Brain microvascular endothelial cell (primary cell): ENCODE measurements around the gene RHOA.

Experiments used
- DNase-seq: peaks from one replicate; pipeline ENCODE4 v3.0.0-alpha.2; 2020
- H3K27ac ChIP-seq: fragments of 250-450 bp; sonication (Bioruptor Pico); 2 replicates; pipeline ENCODE4 v1.5.1; 2020; ENCODE audit warnings: mild to moderate bottlenecking, moderate library complexity
- H3K27me3 ChIP-seq: fragments of 250-450 bp; sonication (Bioruptor Pico); replicated peaks from 2 replicates; pipeline ENCODE4 v1.5.1; 2020; ENCODE audit warnings: mild to moderate bottlenecking
- H3K36me3 ChIP-seq: fragments of 250-450 bp; sonication (Bioruptor Pico); replicated peaks from 2 replicates; pipeline ENCODE4 v1.5.1; 2020; ENCODE audit warnings: mild to moderate bottlenecking
- H3K4me3 ChIP-seq: 2 replicates; pipeline ENCODE4 v1.5.1; 2011; ENCODE audit warnings: low read depth, mild to moderate bottlenecking, control low read depth, low read length, moderate library complexity
- in situ Hi-C: cut with HindIII; loops from 2 replicates; pipeline ENCODE4 v1.10.0; 2017; ENCODE audit warnings: low sequenced_read_pairs, low pct_ligation_motif_present
- TF ChIP-seq, protein P1 (sequence below): IDR thresholded peaks from 2 replicates; pipeline ENCODE4 v1.5.1; 2011; ENCODE audit warnings: low read depth, mild to moderate bottlenecking, moderate library complexity, low read length, control low read depth, inconsistent platforms; ENCODE audit errors: missing control alignments

Gene RHOA

DNA sequence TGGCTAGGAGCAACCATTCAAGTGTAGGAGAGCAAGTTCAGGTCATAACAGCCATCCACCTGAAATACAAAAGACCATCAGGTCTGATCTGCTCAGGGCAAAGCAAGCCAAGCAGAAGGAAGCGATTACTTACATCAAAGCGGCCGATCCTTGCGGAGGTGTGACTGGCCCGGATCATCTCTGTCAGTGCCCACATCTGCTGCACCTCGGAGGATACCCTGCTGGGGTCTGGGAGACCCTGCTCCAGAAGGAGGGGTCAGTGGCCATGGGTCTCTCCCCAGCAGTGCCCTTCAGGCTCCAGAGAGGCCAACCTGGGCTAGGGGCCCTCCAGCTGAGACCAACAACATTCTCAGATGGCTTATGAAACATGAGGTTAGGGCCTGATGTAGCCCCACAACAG, 13.0 kb upstream of the RHOA start:
- no peaks in the 10 kb centered on the region for H3K27me3 ChIP-seq
- H3K4me3 ChIP-seq = no peak overlapping the region
- in situ Hi-C loops = no loop called here
- no peak for DNase-seq
- H3K36me3 ChIP-seq = peaks cover 4% of the 10 kb centered on the region
- TF ChIP-seq, protein P1, sequence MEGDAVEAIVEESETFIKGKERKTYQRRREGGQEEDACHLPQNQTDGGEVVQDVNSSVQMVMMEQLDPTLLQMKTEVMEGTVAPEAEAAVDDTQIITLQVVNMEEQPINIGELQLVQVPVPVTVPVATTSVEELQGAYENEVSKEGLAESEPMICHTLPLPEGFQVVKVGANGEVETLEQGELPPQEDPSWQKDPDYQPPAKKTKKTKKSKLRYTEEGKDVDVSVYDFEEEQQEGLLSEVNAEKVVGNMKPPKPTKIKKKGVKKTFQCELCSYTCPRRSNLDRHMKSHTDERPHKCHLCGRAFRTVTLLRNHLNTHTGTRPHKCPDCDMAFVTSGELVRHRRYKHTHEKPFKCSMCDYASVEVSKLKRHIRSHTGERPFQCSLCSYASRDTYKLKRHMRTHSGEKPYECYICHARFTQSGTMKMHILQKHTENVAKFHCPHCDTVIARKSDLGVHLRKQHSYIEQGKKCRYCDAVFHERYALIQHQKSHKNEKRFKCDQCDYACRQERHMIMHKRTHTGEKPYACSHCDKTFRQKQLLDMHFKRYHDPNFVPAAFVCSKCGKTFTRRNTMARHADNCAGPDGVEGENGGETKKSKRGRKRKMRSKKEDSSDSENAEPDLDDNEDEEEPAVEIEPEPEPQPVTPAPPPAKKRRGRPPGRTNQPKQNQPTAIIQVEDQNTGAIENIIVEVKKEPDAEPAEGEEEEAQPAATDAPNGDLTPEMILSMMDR = no peak
- H3K27ac ChIP-seq = no peak overlapping the region

DNA sequence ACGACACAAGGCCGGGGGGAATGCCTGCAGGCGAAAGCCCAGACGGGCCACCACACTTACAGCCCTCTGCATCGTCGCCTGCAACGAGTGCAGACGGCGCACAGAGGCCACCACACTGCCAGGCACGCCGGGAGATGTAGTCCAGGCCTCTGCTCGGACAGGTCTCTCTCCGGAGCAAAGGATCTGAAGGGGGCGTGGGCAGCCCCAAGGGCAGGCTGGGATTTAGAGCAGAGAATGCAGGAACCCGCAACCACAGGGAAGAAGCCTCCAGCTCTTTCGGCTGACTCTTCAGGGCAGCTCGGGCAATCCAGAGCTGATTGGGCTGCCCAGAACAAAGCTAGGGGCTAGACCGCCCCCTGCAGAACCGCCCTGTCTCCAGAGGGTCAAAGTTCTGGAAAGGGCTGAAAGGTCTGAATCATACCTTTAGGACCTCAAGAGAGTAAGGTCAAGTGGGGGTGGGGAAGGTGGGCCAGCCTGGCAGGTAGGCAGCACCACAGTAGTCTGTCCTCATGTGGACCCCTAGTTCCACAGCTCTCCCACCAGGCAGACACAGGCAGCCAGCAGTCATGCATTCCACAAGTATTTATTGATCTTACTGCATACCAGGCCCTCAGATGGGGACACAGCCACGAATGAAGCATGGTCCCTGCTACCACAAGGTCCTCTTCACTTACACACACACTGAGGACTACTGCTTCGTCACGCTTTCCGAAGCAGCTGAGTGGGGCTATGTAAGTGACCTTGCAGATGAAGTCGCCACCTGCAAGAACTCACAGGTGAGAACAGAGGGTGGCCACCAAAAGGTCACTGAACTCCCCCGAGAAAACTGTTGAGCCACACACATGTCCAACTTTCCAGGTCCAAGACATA, 10.8 kb upstream of the RHOA start, which contains the start of gene AMT:
AMT (minus strand) TSS at position 95 of the 870 bp plus-strand sequence; CDS start at position 72, 23 bp downstream.
- H3K27ac ChIP-seq = peak within 1 kb of the TSS; percentile 67
- peaks cover 4% of the 10 kb centered on the region for H3K36me3 ChIP-seq
- no peaks in the 10 kb centered on the region for H3K27me3 ChIP-seq
- TF ChIP-seq, protein P1 = no peak
- in situ Hi-C loops = no loop called here
- peak within 1 kb of the TSS; percentile 17 for H3K4me3 ChIP-seq
- DNase-seq = no peak

DNA sequence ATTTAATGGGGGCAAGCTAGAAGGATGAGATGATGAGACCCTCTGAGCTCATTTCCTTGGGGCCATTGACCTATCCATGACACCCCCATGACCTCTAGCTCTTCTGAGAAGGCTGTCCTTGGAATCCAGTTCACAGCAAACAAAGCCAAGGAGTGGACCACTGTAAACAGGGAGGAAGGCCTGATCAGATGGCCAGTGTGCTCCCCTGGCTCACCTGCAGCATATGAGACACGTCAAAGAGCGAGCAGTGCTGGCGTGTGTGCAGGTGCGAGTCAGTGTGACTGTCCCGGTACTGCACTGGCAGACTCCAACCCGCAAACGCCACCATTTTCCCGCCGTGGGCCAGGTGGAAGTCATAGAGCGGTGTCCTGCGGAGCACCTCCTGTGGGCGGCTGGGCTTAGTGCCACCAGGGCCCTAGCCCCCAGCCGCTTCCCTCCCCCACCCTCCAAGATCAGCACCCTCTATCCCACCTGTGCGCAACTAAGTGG, 10.2 kb upstream of the RHOA start:
- TF ChIP-seq, protein P1 = no peak
- in situ Hi-C loops = no loop called here
- Histone ChIP-seq H3K27ac (peak overlapping the region; percentile 67), H3K4me3 (peak overlapping the region; percentile 17), H3K36me3 (peaks cover 4% of the 10 kb centered on the region), H3K27me3 (no peaks in the 10 kb centered on the region)
- DNase-seq = no peak

GRCh38 chr3:49417516-49418120, 5.8 kb upstream of the RHOA start:
- TF ChIP-seq, protein P1 = no peak
- H3K27me3 ChIP-seq = no peaks in the 10 kb centered on the region
- H3K36me3 ChIP-seq = peaks cover 8% of the 10 kb centered on the region
- H3K4me3 ChIP-seq = no peak overlapping the region
- in situ Hi-C loops = no loop called here
- H3K27ac ChIP-seq = no peak overlapping the region
- DNase-seq = no peak

DNA sequence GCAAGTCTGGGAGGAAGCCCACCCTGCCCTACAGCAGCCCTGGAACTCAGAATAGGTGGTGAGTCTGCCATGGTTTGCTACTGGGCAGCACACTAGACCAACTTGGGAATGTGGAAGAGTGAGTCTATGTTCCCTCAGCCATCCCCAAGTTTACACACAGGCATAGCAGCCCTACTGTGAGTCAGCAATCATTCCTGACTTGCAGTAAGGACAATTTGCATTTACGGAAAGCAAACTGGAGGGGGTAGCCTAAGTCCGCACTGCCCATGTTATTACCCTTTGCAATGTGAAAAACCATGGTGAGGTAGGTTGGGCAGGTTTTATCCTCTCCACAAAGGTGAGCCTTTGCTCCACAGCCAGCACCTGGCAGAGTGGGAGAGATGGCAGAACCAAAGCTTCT, 5.1 kb upstream of the RHOA start:
- DNase-seq = no peak
- no peak overlapping the region for H3K27ac ChIP-seq
- in situ Hi-C loops = no loop called here
- peaks cover 8% of the 10 kb centered on the region for H3K36me3 ChIP-seq
- H3K27me3 ChIP-seq = no peaks in the 10 kb centered on the region
- TF ChIP-seq, protein P1 = no peak
- H3K4me3 ChIP-seq = no peak overlapping the region
